GM12865 (cell line): ENCODE measurements around the gene SULT1A1.
"Not testable (repeated sequence)": the region's sequence is repeated elsewhere in the genome, so short reads cannot be mapped to it uniquely, and the experiment has no call there.

Experiments
- DNase-seq: peaks from one replicate; pipeline ENCODE4 v3.0.0; 2010; ENCODE audit warnings: low read depth
- H3K4me3 ChIP-seq: 2 replicates; pipeline ENCODE4 v1.5.1; 2011; ENCODE audit warnings: mild to moderate bottlenecking, low read depth, low read length, control low read depth
- TF ChIP-seq, protein P1 (sequence below): IDR thresholded peaks from 2 replicates; pipeline ENCODE4 v1.5.1; 2011; ENCODE audit warnings: low read length, control low read depth, low read depth, inconsistent platforms; ENCODE audit not compliant: insufficient read depth; ENCODE audit errors: missing control alignments

The SULT1A1 gene

DNA sequence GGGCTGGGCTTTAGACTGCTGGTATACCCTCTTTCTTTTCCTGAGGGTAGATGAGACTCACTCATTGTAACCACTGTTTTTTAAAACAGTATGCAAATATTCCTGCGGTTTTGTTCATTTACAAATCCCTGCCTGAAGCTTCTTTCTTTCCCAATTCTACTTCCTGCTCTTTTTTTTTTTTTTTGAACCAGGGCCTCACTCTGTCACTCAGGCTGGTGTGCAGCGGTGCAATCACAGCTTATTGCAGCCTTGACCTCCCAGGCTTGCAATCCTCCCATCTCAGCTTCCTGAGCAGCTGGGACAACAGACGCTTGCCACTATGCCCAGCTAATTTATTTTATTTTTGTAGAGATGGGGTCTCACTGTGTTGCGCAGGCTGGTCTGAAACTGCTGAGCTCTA, 8.0 kb upstream of the SULT1A1 start:
- H3K4me3 ChIP-seq = no peak overlapping the region
- peak; percentile 16 for DNase-seq

DNA sequence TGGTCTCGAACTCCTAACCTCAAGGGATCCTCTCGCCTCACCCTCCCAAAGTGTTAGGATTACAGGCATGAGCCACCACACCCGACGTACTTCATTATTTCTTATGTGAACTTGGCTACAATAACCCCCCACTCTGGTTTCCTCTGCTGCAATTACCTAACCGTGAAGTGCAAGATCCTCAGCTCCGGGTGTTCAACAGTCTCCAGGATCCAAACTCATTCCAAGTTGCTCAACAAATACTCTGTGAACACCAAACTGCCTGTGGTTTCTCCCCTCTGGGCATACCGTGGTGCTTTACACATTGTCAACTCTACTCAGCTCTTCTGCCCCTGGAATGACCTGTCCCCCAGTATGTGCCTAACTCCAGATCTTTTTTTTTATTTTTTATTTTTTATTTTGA, 6.8 kb upstream of the SULT1A1 start:
- TF ChIP-seq, protein P1, sequence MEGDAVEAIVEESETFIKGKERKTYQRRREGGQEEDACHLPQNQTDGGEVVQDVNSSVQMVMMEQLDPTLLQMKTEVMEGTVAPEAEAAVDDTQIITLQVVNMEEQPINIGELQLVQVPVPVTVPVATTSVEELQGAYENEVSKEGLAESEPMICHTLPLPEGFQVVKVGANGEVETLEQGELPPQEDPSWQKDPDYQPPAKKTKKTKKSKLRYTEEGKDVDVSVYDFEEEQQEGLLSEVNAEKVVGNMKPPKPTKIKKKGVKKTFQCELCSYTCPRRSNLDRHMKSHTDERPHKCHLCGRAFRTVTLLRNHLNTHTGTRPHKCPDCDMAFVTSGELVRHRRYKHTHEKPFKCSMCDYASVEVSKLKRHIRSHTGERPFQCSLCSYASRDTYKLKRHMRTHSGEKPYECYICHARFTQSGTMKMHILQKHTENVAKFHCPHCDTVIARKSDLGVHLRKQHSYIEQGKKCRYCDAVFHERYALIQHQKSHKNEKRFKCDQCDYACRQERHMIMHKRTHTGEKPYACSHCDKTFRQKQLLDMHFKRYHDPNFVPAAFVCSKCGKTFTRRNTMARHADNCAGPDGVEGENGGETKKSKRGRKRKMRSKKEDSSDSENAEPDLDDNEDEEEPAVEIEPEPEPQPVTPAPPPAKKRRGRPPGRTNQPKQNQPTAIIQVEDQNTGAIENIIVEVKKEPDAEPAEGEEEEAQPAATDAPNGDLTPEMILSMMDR = no peak
- no peak overlapping the region for H3K4me3 ChIP-seq
- DNase-seq = no peak

More for the DNA sequence above, 8.0 kb upstream of the SULT1A1 start:
- TF ChIP-seq, protein P1 = no peak

DNA sequence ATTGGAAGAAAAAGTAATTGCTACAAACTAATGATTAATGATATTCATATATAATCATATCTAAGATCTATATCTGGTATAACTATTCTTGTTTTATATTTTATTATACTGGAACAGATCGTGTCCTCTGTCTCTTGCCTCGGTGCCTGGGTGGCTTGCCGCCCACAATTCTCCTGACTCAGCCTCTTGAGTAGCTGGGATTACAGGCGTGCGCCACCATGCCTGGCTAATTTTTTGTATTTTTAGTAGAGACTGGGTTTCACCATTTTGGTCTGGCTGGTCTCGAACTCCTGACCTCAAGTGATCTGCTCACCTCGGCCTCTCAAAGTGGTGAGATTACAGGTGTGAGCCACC, 6.4 kb upstream of the SULT1A1 start:
- DNase-seq, H3K4me3 ChIP-seq: not testable (repeated sequence)

DNA sequence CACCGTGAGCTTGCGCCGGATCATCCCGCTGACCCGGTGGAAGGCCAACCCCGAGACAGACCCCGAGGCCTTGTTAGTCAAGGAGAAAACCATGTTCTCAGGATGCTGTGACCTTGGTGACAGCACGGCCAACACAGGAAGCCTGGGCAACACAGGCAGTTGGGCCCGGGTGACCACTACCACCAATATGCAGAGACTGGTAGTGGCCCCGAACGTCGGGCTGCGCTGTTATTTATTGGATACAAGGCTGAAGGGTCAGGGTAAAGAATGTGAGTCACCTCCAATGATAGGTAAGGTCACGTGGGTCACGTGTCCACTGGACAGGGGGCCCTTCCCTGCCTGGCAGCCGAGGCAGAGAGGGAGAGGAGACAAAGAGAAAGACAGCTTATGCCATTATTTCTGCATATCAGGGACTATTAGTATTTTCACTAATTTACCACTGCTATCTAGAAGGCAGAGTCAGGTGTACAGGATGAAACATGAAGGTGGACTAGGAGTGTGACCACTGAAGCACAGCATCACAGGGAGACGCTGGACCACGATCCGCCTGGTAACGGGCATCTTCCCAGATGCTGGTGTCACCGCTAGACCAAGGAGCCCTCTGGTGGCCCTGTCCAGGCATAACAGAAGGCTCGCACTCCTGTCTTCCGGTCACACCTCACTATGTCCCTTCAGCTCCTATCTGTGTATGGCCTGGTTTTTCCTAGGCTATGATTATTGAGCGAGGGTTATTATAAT, 5.8 kb upstream of the SULT1A1 start:
- TF ChIP-seq, protein P1 = peak; percentile 52
- peak; percentile 44 for DNase-seq
- H3K4me3 ChIP-seq = not testable (repeated sequence)

DNA sequence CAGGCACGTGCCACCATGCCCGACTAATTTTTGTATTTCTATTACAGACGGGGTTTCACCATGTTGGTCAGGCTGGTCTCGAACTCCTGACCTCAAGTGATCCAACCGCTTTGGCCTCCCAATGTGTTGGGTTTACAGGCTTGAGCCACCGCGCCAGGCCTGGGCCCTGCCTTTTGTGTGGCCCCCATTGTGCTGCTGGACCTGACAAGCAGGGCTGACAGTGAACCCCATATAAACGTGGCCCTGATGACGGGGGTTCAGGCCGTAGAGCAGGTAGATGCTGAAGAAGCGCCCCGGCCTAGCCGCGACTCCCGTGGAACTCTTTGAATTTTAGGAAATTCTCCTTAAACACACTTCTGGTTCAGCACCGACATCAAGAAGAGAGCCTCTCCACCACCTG, 4.7 kb upstream of the SULT1A1 start:
- not testable (repeated sequence) for DNase-seq, H3K4me3 ChIP-seq

DNA sequence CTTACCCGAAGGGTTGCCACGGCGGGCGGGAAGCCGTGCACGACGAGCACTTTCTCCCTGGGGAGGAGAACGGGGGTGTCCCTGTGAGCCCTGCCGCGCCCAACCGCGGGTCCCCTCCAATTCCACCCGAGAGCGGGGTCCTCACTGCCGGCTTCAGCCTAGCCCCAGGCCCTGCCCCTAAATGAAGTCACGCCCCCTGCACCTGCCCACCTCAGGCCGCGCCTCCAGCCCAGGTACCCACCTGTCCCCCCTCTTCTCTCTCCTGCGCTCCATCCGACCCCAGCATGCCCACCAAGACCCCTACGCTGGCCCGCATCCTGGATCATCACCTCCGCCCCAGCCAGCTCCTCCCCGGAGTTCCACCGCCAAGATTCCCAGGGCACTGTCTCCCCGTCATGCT, 4.1 kb upstream of the SULT1A1 start:
- H3K4me3 ChIP-seq, DNase-seq: not testable (repeated sequence)

DNA sequence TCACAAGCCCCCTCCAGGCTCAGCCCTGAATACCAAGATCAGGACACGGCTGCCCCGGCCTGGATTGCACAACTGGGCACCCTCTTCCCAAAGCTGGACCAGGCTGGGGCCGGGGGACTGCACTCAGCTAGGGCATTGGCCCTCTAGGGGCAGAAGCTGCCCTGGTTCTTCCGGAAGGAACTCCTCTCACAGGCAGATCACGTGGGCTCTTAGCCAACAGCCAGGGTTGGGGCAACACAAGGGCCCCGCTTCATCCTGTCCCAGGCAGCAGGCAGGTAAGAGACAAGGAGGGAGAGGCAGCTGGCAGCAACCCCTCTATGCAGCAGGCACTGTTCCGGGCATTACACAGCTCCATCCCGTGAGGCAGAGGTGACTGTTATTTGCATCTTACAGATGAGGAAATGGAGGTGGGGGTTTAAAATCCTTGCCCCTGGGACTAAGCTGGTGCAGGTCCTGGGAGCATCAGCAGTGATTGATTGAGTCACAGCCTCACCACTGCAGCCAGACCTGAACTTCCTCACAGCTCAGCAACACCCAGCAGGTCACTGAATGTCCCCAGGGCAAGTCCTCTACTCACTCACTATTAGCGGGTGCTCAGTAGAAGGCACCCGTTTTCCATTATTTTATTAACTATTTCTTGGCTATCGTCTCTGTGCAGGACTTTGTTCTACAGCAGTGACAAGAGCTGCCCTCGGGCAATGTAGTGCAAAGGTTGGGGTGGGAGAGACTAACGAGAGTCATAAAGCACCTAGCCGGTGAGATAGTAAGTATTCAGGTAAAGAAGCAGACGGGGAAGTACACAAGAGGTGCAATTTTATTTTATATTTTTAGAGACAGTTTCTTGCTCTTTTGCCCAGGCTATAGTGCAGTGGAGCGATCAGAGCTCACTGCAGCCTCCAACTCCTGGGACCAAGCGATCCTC, 2.8 kb upstream of the SULT1A1 start:
- H3K4me3 ChIP-seq, DNase-seq: not testable (repeated sequence)

DNA sequence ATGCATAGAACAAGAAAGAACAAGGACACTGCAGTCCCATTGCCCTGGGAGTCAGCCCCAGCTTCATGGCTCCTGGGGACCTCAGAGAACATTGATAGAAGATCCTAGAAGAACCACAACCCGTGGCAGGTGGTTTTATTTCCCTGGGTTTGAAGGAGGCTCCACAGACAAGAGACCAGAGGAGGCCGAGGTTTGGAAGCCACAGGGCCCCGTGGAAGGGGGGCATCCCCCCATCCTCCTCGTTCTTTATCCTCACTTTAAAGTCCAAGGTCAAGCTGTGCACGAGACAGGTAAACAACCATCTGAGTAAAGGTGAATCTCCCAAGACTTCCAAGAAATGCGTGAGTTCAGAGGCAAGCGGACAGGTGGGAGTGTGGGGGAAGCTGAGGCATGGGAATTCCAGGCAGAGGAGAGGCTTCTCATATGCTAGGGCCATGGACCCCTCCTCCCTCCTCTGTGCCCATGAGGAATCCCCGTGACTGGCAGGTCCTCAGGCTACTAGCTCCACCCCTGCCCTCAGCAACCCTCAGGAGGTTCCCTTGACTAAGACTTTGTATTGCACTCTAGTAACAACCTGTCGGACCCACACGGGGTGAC, 849 bp upstream of the SULT1A1 start:
- DNase-seq = no peak
- no peak overlapping the region for H3K4me3 ChIP-seq
- TF ChIP-seq, protein P1 = no peak

DNA sequence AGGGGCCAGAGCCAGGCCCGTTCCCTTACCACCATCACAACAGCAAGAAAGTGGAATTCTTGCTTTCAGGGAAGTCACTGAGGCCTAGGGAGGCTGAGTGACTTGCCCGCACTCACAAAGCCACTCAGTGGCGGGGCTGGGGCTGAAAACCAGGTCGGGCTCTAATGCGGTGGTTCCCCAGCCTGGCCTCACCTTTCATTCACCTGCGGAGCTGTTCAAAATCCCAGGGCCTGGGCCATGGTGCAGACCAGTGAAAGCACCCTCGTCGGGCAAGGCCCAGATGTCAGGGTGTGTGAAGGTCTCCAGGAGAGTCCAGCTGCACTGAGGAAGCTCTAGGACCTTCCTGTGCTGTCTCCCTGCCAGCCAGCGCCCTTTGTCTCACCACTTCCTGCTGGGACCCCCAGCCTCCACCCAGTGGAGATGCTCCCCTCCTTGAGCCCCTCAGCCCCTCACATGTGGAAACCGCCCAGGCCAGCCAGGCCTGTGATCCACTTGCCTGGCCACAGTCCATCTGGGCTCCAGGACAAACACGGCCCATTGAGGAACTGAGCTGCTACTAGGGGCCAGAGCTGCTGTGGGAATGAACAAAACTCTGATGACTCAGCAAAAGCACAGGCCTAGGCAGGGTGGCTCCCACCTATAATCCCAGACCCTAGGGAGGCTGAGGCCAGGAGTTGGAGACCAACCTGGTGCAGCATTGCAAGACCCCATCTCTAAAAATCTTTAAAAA, 812 bp downstream of the SULT1A1 start:
- not testable (repeated sequence) for H3K4me3 ChIP-seq, DNase-seq

DNA sequence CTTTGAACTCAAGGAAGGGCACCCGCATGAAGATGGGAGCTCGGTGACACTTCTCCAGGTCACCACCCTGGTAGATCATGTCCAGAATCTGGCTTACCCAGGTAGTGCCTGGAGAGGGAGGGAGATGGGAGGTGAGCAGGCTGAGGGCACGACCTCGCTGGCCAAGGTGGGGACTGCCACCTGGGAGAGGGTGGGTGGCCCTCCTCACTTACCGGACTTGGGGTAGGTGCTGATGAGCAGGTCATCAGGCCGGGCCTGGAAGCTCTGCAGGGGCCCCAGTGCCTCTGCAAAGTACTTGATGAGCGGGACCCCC, 1.4 kb downstream of the SULT1A1 start:
- not testable (repeated sequence) for DNase-seq, H3K4me3 ChIP-seq

DNA sequence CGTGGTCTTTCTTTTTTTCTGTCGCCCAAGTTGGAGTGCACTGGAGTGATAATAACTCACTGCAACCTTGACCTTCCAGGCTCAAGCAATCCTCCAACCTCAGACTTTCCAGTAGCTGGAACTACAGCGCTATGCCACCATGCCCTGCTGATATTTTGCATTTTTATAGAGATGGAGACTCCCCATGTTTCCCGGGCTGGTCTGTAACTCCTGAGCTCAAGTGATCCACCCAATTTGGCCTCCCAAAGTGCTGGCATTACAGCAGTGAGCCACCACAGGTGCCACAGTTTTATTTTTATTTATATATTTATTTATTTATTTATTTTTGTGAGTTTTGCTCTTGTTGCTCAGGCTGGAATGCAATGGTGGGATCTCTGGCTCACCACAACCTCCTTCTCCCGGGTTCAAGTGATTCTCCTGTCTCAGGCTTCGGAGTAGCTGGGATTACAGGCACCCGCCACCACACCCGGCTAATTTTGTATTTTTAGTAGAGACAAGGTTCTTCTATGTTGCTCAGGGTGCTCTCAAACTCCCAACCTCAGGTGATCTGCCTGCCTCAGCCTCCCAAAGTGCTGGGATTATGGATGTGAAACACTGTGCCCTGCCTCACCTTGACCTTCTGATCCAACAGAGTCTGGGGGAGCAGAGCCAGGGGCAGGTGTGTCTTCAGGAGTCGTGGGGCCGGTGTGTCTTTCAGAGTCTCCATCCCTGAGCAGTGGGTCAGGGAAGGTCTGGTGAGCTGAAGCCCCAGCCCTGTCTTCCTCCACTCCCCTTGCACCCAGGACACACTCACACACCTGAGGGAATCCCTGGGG, 2.0 kb downstream of the SULT1A1 start:
- DNase-seq, H3K4me3 ChIP-seq: not testable (repeated sequence)
